GM19468 (cell line): ENCODE results near the gene PCDHA6.
"Not testable (repeated sequence)": the region's sequence is repeated elsewhere in the genome, so short reads cannot be mapped to it uniquely, and the experiment has no call there.

Experiments used
- ATAC-seq: cut with Tn5 transposase; IDR thresholded peaks from one replicate; pipeline ENCODE4 v1.9.1; 2021; ENCODE audit warnings: mild to moderate bottlenecking, moderate library complexity, moderate number of reproducible peaks; ENCODE audit not compliant: unreplicated experiment; ENCODE audit errors: extremely low read depth

Gene PCDHA6, protein sequence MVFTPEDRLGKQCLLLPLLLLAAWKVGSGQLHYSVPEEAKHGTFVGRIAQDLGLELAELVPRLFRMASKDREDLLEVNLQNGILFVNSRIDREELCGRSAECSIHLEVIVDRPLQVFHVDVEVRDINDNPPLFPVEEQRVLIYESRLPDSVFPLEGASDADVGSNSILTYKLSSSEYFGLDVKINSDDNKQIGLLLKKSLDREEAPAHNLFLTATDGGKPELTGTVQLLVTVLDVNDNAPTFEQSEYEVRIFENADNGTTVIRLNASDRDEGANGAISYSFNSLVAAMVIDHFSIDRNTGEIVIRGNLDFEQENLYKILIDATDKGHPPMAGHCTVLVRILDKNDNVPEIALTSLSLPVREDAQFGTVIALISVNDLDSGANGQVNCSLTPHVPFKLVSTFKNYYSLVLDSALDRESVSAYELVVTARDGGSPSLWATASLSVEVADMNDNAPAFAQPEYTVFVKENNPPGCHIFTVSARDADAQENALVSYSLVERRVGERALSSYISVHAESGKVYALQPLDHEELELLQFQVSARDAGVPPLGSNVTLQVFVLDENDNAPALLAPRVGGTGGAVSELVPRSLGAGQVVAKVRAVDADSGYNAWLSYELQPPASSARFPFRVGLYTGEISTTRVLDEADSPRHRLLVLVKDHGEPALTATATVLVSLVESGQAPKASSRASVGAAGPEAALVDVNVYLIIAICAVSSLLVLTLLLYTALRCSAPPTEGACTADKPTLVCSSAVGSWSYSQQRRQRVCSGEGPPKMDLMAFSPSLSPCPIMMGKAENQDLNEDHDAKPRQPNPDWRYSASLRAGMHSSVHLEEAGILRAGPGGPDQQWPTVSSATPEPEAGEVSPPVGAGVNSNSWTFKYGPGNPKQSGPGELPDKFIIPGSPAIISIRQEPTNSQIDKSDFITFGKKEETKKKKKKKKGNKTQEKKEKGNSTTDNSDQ

DNA sequence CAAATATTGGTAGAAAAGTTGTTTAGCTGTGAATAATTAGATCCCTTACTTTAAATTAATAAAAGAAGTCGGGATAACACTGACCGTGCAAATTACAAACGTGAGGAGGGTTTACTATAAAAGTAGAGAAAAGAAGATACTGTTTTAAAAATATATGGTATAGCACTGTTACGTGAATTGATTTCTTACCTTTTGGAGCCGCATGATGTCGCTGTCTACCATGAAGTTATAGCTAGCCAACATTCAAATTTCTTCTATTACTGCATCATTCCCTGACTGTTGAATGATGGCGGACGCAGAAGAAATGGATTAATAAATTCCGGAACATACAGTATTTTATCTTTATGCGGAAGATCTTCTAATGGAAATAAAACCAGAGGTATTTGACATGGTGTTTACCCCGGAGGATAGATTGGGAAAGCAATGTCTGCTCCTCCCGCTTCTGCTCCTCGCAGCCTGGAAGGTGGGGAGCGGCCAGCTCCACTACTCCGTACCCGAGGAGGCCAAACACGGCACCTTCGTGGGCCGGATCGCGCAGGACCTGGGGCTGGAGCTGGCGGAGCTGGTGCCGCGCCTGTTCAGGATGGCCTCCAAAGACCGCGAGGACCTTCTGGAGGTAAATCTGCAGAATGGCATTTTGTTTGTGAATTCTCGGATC lies at the start of gene PCDHA6:
TSS of gene PCDHA6 (plus strand) at position 257 of the 658 bp plus-strand sequence. CDS start at position 389, 132 bp downstream.
- no peak for ATAC-seq

DNA sequence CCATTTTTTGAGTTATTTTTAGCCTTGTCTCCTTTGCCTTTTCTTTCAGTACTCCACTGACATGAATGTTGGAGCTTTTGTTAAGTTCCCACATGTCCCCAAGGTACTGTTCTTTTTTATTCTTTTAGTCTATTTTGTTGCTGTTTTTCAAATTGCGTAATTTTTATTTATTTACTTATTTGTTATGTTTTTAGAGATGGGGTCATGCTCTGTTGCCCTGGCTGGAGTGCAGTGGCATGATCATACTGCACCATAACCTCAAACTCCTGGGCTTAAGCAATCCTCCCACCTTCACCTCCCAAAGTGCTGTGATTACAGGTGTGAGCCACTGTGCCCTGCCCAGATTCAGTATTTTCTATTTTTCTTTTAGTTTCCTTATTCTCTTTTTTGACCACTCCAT lies 47.2 kb upstream of the PCDHA6 start:
- ATAC-seq = no peak

DNA sequence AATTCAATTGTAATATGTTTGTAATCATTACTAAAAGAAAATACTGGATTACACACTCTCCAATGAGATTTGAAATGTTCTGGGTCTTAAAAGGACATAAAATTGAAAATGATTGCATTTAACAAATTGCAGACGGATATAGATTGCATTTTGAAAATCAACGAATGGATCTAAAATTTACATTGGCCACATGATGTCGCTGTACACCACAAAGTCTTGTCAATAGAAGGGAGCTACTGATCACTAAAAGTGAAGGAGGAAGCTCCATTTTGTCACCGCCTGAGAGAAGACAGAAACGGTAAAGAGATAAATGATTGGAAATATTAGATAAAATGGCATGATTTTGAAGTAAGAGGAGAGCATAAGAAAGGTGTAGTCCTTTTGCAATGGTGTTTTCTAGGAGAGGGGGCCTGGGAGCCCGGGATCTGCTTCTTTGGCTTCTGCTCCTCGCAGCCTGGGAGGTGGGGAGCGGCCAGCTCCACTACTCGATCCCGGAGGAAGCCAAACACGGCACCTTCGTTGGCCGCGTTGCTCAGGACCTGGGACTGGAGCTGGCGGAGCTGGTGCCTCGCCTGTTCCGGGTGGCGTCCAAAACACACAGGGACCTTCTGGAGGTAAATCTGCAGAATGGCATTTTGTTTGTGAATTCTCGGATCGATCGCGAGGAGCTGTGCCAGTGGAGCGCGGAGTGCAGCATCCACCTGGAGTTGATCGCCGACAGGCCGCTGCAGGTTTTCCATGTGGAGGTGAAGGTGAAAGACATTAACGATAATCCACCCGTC lies 41.7 kb upstream of the PCDHA6 start, which contains the start of gene PCDHA1:
TSS of gene PCDHA1 (plus strand) at position 236 of the 782 bp plus-strand sequence.
- no peak for ATAC-seq

DNA sequence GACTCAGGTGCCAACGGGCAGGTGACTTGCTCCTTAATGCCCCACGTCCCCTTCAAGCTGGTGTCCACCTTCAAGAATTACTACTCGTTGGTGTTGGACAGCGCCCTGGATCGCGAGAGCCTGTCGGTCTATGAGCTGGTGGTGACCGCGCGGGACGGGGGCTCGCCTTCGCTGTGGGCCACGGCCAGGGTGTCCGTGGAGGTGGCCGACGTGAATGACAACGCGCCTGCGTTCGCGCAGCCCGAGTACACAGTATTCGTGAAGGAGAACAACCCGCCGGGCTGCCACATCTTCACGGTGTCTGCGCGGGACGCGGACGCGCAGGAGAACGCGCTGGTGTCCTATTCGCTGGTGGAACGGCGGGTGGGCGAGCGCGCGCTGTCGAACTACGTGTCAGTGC lies 40.3 kb upstream of the PCDHA6 start:
- not testable (repeated sequence) for ATAC-seq

DNA sequence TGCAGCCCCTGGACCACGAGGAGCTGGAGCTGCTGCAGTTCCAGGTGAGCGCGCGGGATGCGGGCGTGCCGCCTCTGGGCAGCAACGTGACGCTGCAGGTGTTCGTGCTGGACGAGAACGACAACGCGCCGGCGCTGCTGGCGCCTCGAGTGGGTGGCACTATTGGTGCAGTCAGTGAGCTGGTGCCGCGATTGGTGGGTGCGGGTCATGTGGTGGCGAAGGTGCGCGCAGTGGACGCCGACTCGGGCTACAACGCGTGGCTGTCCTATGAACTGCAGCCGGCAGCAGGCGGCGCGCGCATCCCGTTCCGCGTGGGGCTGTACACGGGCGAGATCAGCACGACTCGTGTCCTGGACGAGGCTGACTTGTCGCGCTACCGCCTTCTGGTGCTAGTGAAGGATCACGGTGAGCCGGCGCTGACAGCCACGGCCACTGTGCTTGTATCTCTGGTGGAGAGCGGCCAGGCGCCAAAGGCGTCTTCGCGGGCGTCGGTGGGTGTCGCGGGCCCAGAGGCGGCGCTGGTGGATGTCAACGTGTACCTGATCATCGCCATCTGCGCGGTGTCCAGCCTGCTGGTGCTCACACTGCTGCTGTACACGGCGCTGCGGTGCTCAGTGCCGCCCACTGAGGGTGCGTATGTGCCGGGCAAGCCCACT lies 39.8 kb upstream of the PCDHA6 start:
- ATAC-seq = not testable (repeated sequence)

DNA sequence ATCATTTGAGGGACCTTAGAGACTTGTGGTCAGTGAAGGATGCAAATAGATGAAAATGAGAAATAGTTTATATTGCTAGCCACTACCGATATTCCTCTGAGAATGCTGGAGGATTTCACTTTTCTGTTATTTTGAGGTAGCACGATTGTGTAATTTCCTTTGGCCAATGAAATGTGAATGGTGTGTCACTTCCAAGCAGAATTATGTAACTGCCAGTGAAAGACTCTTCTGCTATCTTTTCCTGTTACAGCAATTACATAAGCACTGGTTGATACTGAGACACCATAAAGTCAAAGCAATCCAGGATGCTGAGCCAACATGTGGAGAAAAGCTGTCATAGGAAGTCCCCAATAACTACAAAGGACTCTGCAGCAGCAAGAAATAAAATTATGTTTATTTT lies 36.7 kb upstream of the PCDHA6 start:
- ATAC-seq = no peak

DNA sequence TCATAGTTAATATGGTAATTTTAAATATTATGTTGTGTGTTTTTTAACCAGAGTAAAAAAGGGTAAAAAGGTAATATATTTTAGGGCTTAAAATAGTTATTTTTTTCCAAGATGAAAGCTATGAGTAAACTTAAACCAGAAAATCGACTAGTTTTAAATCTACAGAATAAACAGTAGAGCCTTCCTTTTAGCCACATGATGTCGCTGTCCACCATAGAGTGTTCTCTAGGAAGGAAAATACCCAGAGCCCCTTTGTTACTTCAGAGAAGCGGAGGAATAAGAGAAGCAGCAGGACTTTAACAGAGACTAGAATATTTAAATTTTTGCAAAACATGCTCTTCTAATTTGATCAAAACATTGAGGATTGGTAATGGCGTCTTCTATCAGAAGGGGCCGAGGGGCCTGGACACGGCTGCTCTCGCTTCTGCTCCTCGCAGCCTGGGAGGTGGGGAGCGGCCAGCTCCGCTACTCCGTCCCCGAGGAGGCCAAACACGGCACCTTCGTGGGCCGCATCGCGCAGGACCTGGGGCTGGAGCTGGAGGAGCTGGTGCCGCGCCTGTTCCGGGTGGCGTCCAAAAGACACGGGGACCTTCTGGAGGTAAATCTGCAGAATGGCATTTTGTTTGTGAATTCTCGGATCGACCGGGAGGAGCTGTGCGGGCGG lies 33.0 kb upstream of the PCDHA6 start, which contains the start of gene PCDHA2:
TSS of gene PCDHA2 (plus strand) at position 258 of the 664 bp plus-strand sequence.
- ATAC-seq = no peak

DNA sequence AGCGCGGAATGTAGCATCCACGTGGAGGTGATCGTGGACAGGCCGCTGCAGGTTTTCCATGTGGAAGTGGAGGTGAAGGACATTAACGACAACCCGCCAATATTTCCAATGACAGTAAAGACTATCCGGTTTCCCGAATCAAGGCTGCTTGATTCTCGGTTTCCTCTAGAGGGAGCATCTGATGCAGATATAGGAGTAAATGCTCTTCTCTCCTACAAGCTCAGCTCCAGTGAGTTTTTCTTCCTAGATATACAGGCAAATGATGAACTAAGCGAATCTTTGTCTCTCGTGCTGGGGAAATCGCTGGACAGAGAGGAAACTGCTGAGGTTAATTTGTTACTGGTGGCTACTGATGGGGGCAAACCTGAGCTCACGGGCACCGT lies 32.5 kb upstream of the PCDHA6 start:
- ATAC-seq = no peak

DNA sequence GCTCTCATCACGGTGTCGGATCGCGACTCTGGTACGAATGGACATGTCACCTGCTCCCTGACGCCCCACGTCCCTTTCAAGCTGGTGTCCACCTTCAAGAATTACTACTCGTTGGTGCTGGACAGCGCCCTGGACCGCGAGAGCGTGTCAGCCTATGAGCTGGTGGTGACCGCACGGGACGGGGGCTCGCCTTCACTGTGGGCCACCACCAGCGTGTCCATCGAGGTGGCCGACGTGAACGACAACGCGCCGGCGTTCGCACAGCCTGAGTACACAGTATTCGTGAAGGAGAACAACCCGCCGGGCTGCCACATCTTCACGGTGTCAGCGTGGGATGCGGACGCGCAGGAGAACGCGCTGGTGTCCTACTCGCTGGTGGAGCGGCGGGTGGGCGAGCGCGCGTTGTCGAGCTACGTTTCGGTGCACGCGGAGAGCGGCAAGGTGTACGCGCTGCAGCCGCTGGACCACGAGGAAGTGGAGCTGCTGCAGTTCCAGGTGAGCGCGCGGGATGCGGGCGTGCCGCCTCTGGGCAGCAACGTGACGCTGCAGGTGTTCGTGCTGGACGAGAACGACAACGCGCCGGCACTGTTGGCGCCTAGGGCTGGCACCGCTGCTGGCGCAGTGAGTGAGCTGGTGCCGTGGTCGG lies 31.6 kb upstream of the PCDHA6 start:
- not testable (repeated sequence) for ATAC-seq

DNA sequence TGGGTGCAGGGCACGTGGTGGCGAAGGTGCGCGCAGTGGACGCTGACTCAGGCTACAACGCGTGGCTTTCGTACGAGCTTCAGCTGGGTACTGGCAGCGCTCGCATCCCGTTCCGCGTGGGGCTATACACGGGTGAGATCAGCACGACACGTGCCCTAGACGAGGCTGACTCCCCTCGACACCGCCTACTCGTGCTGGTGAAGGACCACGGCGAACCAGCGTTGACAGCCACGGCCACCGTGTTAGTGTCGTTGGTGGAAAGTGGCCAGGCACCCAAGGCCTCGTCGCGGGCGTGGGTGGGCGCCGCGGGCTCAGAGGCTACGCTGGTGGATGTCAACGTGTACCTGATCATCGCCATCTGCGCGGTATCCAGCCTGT lies 31.1 kb upstream of the PCDHA6 start:
- no peak for ATAC-seq

DNA sequence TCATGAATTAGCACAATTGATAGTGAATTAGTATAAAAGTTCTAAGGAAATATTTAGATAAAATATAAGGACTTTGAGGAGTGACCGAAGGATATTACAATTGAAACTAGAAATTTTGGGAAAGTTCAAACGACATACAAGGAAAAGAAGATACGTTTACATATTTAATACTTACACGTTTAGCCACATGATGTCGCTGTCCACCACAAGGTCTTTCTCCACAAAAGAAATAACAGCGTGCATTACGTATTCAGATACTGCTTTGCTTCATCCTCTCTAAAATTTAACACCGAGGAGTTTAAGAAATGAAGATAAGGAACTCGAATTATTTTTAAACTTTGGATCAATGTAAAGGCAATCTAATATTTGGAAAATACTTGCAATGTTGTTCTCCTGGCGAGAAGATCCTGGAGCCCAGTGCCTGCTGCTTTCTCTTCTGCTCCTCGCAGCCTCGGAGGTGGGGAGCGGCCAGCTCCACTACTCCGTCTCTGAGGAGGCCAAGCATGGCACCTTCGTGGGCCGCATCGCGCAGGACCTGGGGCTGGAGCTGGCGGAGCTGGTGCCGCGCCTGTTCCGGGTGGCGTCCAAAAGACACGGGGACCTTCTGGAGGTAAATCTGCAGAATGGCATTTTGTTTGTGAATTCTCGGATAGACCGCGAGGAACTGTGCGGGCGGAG lies 26.8 kb upstream of the PCDHA6 start, which contains the start of gene PCDHA3:
TSS of gene PCDHA3 (plus strand) at position 242 of the 678 bp plus-strand sequence.
- no peak for ATAC-seq

DNA sequence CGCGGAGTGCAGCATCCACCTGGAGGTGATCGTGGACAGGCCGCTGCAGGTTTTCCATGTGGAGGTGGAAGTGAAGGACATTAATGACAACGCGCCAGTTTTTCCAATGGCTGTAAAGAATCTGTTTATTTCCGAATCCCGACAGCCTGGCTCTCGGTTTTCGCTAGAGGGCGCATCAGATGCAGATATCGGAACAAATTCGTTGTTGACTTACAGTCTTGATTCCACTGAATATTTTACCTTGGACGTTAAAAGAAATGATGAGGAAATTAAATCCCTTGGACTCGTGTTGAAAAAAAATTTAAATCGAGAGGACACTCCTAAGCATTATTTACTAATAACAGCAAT lies 26.3 kb upstream of the PCDHA6 start:
- no peak for ATAC-seq

DNA sequence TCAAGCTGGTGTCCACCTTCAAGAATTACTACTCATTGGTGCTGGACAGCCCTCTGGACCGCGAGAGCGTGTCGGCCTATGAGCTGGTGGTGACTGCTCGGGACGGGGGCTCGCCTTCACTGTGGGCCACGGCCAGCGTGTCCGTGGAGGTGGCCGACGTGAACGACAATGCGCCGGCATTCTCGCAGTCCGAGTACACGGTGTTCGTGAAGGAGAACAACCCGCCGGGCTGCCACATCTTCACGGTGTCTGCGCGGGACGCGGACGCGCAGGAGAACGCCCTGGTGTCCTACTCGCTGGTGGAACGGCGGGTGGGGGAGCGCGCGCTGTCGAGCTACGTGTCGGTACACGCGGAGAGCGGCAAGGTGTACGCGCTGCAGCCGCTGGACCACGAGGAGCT lies 25.4 kb upstream of the PCDHA6 start:
- not testable (repeated sequence) for ATAC-seq

DNA sequence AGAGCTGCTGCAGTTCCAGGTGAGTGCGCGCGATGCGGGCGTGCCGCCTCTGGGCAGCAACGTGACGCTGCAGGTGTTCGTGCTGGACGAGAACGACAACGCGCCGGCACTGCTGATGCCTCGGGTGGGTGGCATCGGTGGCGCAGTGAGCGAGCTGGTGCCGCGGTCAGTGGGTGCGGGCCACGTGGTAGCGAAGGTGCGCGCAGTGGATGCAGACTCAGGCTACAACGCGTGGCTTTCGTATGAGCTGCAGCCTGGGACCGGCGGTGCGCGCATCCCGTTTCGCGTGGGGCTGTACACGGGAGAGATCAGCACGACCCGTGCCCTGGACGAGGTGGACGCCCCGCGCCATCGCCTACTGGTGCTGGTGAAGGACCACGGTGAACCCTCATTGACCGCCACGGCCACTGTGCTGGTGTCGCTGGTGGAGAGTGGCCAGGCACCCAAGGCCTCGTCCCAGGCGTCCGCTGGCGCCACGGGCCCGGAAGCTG lies 24.9 kb upstream of the PCDHA6 start:
- no peak for ATAC-seq

DNA sequence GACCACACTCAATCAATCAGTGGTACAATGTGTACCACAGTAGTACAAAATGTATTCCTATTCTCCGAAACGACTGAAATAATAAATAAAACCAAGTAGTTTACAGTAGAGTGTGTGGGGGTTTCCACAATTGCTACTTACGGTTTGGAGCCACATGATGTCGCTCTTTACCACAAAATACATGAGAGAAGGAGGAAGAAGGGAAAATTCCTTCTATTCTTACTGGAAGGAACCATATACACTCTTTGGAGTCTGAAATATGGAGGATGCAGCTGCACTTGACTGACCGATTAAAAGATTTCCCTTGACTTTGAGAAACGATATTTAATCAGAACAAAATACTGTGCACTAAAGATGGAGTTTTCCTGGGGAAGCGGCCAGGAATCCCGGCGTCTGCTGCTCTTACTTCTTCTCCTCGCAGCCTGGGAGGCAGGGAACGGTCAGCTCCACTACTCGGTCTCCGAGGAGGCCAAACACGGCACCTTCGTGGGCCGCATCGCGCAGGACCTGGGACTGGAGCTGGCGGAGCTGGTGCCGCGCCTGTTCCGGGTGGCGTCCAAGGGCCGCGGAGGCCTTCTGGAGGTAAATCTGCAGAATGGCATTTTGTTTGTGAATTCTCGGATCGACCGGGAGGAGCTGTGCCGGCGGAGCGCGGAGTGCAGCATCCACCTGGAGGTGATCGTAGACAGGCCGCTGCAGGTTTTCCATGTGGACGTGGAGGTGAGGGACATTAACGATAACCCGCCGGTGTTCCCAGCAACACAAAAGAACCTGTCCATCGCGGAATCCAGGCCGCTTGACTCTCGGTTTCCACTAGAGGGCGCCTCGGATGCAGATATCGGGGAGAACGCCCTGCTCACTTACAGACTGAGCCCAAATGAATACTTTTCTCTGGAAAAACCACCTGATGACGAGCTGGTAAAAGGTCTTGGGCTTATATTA lies 20.7 kb upstream of the PCDHA6 start, which contains the start of gene PCDHA4:
TSS of gene PCDHA4 (plus strand) at position 235 of the 942 bp plus-strand sequence.
- no peak for ATAC-seq

DNA sequence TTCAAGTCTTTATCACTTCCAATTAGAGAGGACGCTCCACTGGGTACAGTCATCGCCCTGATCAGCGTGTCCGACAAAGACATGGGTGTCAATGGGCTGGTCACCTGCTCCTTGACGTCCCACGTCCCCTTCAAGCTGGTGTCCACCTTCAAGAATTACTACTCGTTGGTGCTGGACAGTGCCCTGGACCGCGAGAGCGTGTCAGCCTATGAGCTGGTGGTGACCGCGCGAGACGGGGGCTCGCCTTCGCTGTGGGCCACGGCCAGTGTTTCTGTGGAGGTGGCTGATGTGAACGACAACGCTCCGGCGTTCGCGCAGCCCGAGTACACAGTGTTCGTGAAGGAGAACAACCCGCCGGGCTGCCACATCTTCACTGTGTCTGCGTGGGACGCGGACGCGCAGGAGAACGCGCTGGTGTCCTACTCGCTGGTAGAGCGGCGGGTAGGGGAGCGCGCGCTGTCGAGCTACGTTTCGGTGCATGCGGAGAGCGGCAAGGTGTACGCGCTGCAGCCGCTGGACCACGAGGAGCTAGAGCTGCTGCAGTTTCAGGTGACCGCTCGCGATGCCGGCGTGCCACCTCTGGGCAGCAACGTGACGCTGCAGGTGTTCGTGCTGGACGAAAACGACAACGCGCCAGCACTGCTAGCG lies 19.4 kb upstream of the PCDHA6 start:
- not testable (repeated sequence) for ATAC-seq
